ENCODE data around the gene MOXD1.

DNA sequence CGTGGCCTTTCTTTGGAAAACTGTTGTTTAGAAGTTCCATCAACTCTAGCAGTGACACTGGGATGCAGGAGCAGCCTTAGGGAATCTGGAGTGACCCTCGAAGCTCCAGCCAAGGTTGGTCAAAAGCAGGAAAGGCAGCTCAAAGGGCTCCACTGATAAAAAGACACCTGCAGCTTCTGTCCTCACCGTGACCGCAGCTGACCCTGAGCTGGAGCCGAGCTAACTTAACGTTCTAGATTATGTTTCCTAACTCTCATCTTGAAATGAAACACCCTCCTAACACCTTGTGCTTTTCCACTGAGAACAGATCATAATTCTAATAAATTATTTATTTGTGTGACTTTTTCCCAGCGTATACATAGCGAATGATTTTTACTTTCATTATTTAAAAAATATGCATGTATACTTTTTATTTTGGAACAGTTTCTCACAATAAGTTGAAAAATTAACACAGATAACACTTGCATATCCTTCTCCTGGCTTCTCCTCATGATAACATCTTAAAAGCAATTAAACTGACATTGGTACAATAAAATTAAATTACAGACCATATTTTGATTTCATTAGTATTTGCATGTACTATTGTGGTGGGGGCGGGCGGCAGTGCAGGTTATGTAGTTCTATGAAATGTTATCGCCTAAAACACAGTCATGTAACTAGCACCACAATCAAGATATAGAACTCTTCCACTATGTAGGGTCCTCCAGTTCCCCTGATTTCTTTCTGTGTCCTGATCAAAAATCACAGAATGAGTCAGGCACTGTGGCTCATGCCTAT is 116.1 kb downstream of the MOXD1 start:
- TF ChIP-seq RAD21 (IDR thresholded peaks at IDR 0.05; ENCODE audit: low read depth) (no peak), POLR2A (IDR thresholded peaks at IDR 0.05; ENCODE audit: borderline replicate concordance, extremely low read depth, insufficient read depth, insufficient read length) (no peak), ZNF274 (IDR thresholded peaks at IDR 0.05; ENCODE audit: low read depth, low read length) (no peak), POLR2AphosphoS5 (IDR thresholded peaks at IDR 0.05; ENCODE audit: low read depth, low read length) (no peak), ZFX (IDR thresholded peaks at IDR 0.05) (no peak), TCF7L2 (IDR thresholded peaks at IDR 0.05; ENCODE audit: borderline replicate concordance, extremely low read depth, insufficient read depth, insufficient read length) (no peak), SIN3A (IDR thresholded peaks at IDR 0.05; ENCODE audit: low read depth) (no peak), YY1 (IDR thresholded peaks at IDR 0.05; ENCODE audit: extremely low read depth, insufficient replicate concordance, low read depth, low read length) (no peak)
- TF ChIP-seq, protein P1, sequence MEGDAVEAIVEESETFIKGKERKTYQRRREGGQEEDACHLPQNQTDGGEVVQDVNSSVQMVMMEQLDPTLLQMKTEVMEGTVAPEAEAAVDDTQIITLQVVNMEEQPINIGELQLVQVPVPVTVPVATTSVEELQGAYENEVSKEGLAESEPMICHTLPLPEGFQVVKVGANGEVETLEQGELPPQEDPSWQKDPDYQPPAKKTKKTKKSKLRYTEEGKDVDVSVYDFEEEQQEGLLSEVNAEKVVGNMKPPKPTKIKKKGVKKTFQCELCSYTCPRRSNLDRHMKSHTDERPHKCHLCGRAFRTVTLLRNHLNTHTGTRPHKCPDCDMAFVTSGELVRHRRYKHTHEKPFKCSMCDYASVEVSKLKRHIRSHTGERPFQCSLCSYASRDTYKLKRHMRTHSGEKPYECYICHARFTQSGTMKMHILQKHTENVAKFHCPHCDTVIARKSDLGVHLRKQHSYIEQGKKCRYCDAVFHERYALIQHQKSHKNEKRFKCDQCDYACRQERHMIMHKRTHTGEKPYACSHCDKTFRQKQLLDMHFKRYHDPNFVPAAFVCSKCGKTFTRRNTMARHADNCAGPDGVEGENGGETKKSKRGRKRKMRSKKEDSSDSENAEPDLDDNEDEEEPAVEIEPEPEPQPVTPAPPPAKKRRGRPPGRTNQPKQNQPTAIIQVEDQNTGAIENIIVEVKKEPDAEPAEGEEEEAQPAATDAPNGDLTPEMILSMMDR (IDR thresholded peaks at IDR 0.05 in 2 of 3, conservative IDR thresholded peaks at IDR 0.05 in 1 of 3; ENCODE audit: borderline replicate concordance in 1 of 3, insufficient read depth in 1 of 3, low read depth in 2 of 3, low read length in 2 of 3) = no peak
- TF ChIP-seq, protein P2, sequence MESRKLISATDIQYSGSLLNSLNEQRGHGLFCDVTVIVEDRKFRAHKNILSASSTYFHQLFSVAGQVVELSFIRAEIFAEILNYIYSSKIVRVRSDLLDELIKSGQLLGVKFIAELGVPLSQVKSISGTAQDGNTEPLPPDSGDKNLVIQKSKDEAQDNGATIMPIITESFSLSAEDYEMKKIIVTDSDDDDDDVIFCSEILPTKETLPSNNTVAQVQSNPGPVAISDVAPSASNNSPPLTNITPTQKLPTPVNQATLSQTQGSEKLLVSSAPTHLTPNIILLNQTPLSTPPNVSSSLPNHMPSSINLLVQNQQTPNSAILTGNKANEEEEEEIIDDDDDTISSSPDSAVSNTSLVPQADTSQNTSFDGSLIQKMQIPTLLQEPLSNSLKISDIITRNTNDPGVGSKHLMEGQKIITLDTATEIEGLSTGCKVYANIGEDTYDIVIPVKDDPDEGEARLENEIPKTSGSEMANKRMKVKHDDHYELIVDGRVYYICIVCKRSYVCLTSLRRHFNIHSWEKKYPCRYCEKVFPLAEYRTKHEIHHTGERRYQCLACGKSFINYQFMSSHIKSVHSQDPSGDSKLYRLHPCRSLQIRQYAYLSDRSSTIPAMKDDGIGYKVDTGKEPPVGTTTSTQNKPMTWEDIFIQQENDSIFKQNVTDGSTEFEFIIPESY (IDR thresholded peaks at IDR 0.05; ENCODE audit: extremely low read depth, insufficient replicate concordance, low read length) = no peak
- TF ChIP-seq, protein P3, sequence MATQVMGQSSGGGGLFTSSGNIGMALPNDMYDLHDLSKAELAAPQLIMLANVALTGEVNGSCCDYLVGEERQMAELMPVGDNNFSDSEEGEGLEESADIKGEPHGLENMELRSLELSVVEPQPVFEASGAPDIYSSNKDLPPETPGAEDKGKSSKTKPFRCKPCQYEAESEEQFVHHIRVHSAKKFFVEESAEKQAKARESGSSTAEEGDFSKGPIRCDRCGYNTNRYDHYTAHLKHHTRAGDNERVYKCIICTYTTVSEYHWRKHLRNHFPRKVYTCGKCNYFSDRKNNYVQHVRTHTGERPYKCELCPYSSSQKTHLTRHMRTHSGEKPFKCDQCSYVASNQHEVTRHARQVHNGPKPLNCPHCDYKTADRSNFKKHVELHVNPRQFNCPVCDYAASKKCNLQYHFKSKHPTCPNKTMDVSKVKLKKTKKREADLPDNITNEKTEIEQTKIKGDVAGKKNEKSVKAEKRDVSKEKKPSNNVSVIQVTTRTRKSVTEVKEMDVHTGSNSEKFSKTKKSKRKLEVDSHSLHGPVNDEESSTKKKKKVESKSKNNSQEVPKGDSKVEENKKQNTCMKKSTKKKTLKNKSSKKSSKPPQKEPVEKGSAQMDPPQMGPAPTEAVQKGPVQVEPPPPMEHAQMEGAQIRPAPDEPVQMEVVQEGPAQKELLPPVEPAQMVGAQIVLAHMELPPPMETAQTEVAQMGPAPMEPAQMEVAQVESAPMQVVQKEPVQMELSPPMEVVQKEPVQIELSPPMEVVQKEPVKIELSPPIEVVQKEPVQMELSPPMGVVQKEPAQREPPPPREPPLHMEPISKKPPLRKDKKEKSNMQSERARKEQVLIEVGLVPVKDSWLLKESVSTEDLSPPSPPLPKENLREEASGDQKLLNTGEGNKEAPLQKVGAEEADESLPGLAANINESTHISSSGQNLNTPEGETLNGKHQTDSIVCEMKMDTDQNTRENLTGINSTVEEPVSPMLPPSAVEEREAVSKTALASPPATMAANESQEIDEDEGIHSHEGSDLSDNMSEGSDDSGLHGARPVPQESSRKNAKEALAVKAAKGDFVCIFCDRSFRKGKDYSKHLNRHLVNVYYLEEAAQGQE (IDR thresholded peaks at IDR 0.05; ENCODE audit: low read depth) = no peak
- TF ChIP-seq, protein P4, sequence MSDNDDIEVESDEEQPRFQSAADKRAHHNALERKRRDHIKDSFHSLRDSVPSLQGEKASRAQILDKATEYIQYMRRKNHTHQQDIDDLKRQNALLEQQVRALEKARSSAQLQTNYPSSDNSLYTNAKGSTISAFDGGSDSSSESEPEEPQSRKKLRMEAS (IDR thresholded peaks at IDR 0.05) = no peak

Data from HCT116 (cell line).